ENCODE measurements around the gene PRKAR2B. TPM values are rescaled to one million over a fixed set of nuclear protein-coding genes. Genes with fewer than 3 reads are reported as not detected.

The PRKAR2B gene
- total RNA-seq, 1 donor from 2014 or later, result 14.6 TPM

GRCh38 chr7:107206136-107206535 is 161.6 kb downstream of the PRKAR2B start:
- TF ChIP-seq CTCF (IDR thresholded peaks at IDR 0.05; ENCODE audit: partially characterized antibody, unreplicated experiment), result no peak
- Mint-ChIP-seq H3K9me3 (ENCODE audit: unreplicated experiment) (no peaks in the 10 kb centered on the region), H3K36me3 (ENCODE audit: unreplicated experiment) (peaks cover 5% of the 10 kb centered on the region), H3K4me1 (ENCODE audit: low read depth, unreplicated experiment) (peaks cover 4% of the 10 kb centered on the region), H3K27me3 (ENCODE audit: unreplicated experiment) (no peaks in the 10 kb centered on the region), H3K4me3 (ENCODE audit: unreplicated experiment) (no peak overlapping the region), H3K27ac (ENCODE audit: unreplicated experiment) (no peak overlapping the region)
- no peak for DNase-seq

DNA sequence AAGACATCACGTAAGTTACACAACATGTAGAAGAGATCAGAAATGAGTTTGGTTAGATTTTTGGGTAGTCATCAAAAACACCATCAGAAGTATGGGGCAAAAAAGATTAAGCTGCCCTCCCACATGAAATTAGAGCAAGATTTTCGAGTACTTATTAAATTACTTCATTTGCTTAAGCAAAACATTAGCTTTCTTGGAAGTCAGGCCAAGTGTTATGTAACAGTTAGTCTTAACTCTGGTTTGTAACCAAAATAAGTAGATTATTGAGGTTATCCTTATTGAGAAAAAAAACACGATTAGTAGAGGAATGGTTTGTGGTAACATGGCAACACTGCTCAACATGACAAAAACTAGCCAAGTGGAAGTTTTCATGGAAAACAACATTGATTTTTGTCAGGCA is 162.2 kb downstream of the PRKAR2B start:
- no peak overlapping the region for H3K27ac Mint-ChIP-seq (ENCODE audit: unreplicated experiment)
- no peaks in the 10 kb centered on the region for H3K27me3 Mint-ChIP-seq (ENCODE audit: unreplicated experiment)
- no peak for TF ChIP-seq CTCF (IDR thresholded peaks at IDR 0.05; ENCODE audit: partially characterized antibody, unreplicated experiment)
- H3K36me3 Mint-ChIP-seq (ENCODE audit: unreplicated experiment), result peaks cover 5% of the 10 kb centered on the region
- DNase-seq, result no peak
- no peaks in the 10 kb centered on the region for H3K9me3 Mint-ChIP-seq (ENCODE audit: unreplicated experiment)
- no peak overlapping the region for H3K4me3 Mint-ChIP-seq (ENCODE audit: unreplicated experiment)
- H3K4me1 Mint-ChIP-seq (ENCODE audit: low read depth, unreplicated experiment), result peaks cover under 1% of the 10 kb centered on the region

DNA sequence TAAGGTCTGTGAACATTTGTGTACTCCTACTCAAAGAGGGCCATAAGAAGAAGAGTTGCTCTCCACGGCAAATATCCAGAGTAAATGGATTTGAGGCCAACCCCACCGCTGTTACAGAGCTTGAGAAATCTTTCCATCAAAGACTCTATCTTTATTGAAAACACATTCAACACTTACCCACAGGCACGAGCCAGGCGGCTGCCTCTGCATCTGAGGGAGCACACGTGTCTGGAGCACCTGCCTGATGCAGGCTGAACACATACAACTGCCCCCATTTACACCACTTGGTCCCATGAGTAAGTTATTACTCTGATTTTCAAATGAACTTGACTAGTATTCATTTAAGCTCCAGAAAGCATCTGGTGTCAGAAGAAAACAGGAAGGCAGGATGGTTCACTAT is 163.0 kb downstream of the PRKAR2B start:
- Mint-ChIP-seq H3K36me3 (ENCODE audit: unreplicated experiment) (peaks cover 5% of the 10 kb centered on the region), H3K9me3 (ENCODE audit: unreplicated experiment) (no peaks in the 10 kb centered on the region), H3K27ac (ENCODE audit: unreplicated experiment) (no peak overlapping the region), H3K27me3 (ENCODE audit: unreplicated experiment) (no peaks in the 10 kb centered on the region), H3K4me3 (ENCODE audit: unreplicated experiment) (no peak overlapping the region), H3K4me1 (ENCODE audit: low read depth, unreplicated experiment) (no peaks in the 10 kb centered on the region)
- no peak for DNase-seq
- TF ChIP-seq CTCF (IDR thresholded peaks at IDR 0.05; ENCODE audit: partially characterized antibody, unreplicated experiment), result no peak

GRCh38 chr7:107208024-107208521 is 163.6 kb downstream of the PRKAR2B start:
- Mint-ChIP-seq H3K4me1 (ENCODE audit: low read depth, unreplicated experiment) (no peaks in the 10 kb centered on the region), H3K27ac (ENCODE audit: unreplicated experiment) (no peak overlapping the region)
- no peak for DNase-seq

DNA sequence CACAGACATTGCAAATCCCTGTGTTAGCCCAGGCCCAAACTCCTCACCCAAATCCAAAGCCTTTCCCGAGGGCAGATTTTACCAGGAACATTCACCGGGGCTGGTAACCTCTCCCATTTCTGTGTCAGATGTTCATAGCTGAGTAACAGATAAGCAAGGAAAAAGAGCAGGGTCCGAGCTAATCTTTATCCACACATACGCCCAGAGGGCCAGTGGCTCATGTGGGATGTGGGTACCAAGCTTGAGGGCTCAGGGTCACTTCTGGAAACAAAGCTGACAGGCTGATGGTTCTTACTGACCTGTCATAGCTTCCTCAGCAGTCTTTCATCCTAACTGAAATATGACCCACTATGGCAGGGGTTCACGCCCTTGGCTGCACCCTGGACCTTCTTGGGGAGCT is 164.1 kb downstream of the PRKAR2B start:
- no peak for DNase-seq
- Mint-ChIP-seq H3K36me3 (ENCODE audit: unreplicated experiment) (peaks cover 8% of the 10 kb centered on the region), H3K4me3 (ENCODE audit: unreplicated experiment) (no peak overlapping the region), H3K4me1 (ENCODE audit: low read depth, unreplicated experiment) (no peaks in the 10 kb centered on the region), H3K27me3 (ENCODE audit: unreplicated experiment) (no peaks in the 10 kb centered on the region), H3K27ac (ENCODE audit: unreplicated experiment) (no peak overlapping the region), H3K9me3 (ENCODE audit: unreplicated experiment) (no peaks in the 10 kb centered on the region)
- TF ChIP-seq CTCF (IDR thresholded peaks at IDR 0.05; ENCODE audit: partially characterized antibody, unreplicated experiment), result no peak

More at GRCh38 chr7:107208024-107208521, 163.6 kb downstream of the PRKAR2B start:
- no peak overlapping the region for H3K4me3 Mint-ChIP-seq (ENCODE audit: unreplicated experiment)
- peaks cover 5% of the 10 kb centered on the region for H3K36me3 Mint-ChIP-seq (ENCODE audit: unreplicated experiment)
- TF ChIP-seq CTCF (IDR thresholded peaks at IDR 0.05; ENCODE audit: partially characterized antibody, unreplicated experiment), result no peak
- no peaks in the 10 kb centered on the region for H3K9me3 Mint-ChIP-seq (ENCODE audit: unreplicated experiment)
- H3K27me3 Mint-ChIP-seq (ENCODE audit: unreplicated experiment), result no peaks in the 10 kb centered on the region
